GM10266 (cell line): ENCODE measurements around the gene ALK.

Source experiments
- DNase-seq: peaks from one replicate; pipeline ENCODE4 v3.0.0; 2012; ENCODE audit errors: extremely low spot score
- TF ChIP-seq, protein P1 (sequence below): IDR thresholded peaks from 2 replicates; pipeline ENCODE4 v1.5.1; 2012; ENCODE audit warnings: mild to moderate bottlenecking, low read depth; ENCODE audit not compliant: control insufficient read depth, insufficient read depth; ENCODE audit errors: missing control alignments

Gene ALK

DNA sequence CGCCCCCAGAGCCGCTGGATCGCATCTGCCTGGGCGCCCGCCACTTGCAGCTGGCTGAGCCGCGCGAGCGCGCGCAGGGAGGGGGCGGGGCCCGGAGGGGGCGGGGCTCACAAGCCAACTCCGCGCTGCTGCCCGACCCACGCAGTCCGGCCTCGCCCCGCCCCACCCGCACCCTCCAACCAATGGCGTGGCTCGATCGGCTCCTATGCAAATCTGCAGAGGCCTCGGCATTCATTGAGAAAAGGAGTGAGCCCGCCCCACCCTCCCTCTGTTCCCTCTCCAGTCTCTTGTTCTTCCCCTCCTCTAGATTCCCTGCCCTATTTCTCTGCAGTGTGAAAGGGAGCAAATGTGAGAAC, at the start of gene ALK:
ALK (minus strand) TSS at position 27 of the 356 bp plus-strand sequence. CDS start 927 bp downstream, outside the sequence.
- DNase-seq, result peak; percentile 56
- TF ChIP-seq, protein P1, sequence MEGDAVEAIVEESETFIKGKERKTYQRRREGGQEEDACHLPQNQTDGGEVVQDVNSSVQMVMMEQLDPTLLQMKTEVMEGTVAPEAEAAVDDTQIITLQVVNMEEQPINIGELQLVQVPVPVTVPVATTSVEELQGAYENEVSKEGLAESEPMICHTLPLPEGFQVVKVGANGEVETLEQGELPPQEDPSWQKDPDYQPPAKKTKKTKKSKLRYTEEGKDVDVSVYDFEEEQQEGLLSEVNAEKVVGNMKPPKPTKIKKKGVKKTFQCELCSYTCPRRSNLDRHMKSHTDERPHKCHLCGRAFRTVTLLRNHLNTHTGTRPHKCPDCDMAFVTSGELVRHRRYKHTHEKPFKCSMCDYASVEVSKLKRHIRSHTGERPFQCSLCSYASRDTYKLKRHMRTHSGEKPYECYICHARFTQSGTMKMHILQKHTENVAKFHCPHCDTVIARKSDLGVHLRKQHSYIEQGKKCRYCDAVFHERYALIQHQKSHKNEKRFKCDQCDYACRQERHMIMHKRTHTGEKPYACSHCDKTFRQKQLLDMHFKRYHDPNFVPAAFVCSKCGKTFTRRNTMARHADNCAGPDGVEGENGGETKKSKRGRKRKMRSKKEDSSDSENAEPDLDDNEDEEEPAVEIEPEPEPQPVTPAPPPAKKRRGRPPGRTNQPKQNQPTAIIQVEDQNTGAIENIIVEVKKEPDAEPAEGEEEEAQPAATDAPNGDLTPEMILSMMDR, result no peak

GRCh38 chr2:29966266-29966665, 44.9 kb upstream of the ALK start:
- TF ChIP-seq, protein P1, result no peak
- no peak for DNase-seq

DNA sequence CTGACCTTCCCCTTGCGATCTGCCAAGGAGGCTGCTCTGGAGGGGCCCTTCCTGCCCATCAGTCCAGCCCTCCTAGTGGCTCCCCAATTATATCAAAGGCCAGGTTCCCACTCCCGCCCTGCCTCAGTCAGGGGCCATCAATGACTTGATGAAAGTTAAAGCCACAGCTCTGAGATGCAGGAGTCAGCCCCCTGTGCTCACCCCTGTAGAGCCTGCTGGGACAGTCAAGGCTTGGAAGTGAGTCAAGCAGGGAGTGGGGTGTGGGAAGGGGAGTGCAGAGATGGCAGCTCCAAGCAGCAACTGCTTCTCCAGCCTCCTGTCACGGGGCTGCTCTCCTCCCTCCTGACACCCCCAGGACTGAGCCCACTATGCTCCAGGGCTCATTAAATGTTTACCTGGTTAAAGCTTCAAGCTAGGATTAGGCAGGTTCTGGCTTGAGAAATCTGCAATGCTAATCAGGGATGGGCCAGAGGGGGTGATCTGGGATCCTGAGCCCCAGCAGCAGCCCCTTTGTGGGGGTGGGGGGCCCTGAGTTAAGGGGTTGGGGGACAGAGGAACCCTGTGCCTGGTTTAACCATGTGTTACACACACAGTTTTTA, 42.7 kb upstream of the ALK start:
- no peak for DNase-seq
- TF ChIP-seq, protein P1, result no peak

DNA sequence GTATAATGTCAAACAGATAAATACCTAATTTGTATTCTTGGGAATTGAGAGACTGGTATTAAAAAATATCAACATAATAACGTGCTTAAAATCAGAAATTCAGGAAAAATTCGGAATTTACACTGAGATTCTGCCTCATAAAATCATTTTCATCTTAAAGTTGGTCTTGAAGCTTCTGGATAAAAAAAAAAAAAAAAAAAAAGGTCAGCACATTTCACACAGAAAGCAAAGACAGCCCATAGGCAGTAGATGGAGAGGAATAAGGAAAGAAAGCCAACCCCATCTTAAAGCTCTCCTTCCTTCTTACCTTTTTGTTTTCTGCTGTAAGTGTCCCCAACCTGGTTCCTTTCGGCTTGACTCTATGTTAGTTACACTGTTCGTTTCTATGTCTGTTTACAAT, 41.5 kb upstream of the ALK start:
- TF ChIP-seq, protein P1, result no peak

DNA sequence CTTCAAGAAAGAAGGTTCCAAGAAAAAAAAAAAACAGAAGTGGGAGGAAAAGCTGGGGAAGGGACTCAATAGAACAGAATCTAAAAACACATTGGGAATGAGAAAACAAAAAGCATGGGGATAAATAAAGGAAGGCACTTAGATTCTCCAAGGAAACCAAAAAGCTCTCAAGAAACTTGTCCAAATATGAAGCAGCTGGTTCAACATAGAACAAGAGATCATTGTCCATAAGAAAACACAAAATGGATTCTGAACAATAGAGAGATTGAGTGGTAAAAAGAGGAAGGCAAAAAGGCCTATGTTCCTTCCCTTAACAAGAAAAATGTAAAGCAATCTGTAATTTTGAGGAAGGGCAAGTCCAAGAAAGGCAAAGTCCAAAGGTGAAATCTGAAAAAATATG, 32.9 kb upstream of the ALK start:
- no peak for DNase-seq
- TF ChIP-seq, protein P1, result no peak

More for the DNA sequence above, 41.5 kb upstream of the ALK start:
- no peak for DNase-seq

GRCh38 chr2:29952973-29953372, 31.6 kb upstream of the ALK start:
- DNase-seq, result no peak
- TF ChIP-seq, protein P1, result no peak

GRCh38 chr2:29951576-29951975, 30.2 kb upstream of the ALK start:
- no peak for DNase-seq
- TF ChIP-seq, protein P1, result no peak
